A673 (cell line): ENCODE measurements around the gene DLL3.

Source experiments
- EZH2 ChIP-seq: fragments of 200-600 bp; sonication (generic); IDR thresholded peaks from 2 replicates; pipeline ENCODE4 v1.6.1; 2017; ENCODE audit warnings: borderline replicate concordance, low read depth, mild to moderate bottlenecking, mixed read lengths, antibody characterized with exemption, low read length; ENCODE audit not compliant: poor library complexity, severe bottlenecking
- TF ChIP-seq, protein P1 (sequence below): fragments of 300-800, 200-600 bp; sonication (generic); conservative IDR thresholded peaks from 2 replicates; pipeline ENCODE4 v1.5.1; 2017; ENCODE audit warnings: low read depth, mild to moderate bottlenecking, antibody characterized with exemption, low read length, moderate library complexity, mixed read lengths

GRCh38 chr19:39539165-39539517 is 40.4 kb downstream of the DLL3 start:
- no peak for TF ChIP-seq EZH2
- TF ChIP-seq, protein P1, sequence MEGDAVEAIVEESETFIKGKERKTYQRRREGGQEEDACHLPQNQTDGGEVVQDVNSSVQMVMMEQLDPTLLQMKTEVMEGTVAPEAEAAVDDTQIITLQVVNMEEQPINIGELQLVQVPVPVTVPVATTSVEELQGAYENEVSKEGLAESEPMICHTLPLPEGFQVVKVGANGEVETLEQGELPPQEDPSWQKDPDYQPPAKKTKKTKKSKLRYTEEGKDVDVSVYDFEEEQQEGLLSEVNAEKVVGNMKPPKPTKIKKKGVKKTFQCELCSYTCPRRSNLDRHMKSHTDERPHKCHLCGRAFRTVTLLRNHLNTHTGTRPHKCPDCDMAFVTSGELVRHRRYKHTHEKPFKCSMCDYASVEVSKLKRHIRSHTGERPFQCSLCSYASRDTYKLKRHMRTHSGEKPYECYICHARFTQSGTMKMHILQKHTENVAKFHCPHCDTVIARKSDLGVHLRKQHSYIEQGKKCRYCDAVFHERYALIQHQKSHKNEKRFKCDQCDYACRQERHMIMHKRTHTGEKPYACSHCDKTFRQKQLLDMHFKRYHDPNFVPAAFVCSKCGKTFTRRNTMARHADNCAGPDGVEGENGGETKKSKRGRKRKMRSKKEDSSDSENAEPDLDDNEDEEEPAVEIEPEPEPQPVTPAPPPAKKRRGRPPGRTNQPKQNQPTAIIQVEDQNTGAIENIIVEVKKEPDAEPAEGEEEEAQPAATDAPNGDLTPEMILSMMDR, result no peak
